HG03378 (cell line): ENCODE results near the gene TNKS1BP1.

Experiments
- ATAC-seq: cut with Tn5 transposase; IDR thresholded peaks from one replicate; pipeline ENCODE4 v1.9.1; 2021; ENCODE audit warnings: mild to moderate bottlenecking, moderate library complexity; ENCODE audit not compliant: unreplicated experiment

TNKS1BP1 gene

DNA sequence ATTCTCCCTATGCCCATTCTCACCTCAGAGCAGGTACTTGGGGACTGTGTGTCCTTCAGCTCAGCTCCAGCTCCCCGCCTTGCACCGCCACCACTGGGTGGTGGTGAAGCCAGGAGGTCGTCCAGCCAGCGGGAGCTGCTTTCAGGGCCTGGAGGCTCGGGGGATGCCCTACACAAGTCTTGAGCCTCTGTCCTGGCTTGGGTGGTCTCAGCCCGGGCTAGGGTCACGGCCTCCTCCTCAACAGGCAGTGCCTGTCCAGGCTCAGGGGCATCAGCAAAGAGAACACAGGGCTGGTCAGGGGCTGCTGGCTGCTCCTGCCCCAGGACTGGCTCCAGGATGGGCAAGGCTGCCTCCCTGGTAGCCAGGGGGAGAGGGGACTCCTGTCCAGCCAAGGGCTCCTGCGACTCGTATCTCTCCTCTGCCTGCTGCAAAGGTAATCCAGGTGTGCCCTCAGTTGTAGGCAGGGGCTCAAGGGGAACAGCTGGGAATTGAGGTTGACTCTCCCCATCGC lies 12.2 kb downstream of the TNKS1BP1 start:
- ATAC-seq, result no peak

- ATAC-seq, result peak; percentile 97
Measured at GRCh38 chr11:57311109-57311936, 13.4 kb downstream of the TNKS1BP1 start.

GRCh38 chr11:57310630-57311086 lies 14.1 kb downstream of the TNKS1BP1 start:
- ATAC-seq, result no peak

DNA sequence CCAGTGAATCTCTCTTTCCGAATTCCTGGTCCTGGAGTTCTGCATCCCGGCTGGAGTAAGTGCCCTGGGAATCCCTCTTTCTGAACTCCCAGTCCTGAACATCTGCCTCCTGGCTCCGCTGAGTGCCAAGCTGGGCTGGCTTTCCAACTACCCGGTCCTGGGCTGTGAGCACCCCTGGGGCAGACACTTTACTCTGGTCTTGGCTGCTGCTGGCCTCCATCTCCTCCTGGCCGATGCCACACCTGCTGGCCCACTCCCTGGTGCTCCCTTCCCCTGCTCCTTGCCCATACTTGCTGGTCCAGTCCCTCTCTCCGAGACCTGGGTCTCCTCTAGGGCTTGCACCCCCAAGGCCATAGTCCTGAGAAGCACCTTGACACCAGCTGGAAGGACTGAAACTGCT lies 14.7 kb downstream of the TNKS1BP1 start:
- ATAC-seq, result no peak

- no peak for ATAC-seq
Measured at GRCh38 chr11:57309106-57310059, 15.4 kb downstream of the TNKS1BP1 start.

DNA sequence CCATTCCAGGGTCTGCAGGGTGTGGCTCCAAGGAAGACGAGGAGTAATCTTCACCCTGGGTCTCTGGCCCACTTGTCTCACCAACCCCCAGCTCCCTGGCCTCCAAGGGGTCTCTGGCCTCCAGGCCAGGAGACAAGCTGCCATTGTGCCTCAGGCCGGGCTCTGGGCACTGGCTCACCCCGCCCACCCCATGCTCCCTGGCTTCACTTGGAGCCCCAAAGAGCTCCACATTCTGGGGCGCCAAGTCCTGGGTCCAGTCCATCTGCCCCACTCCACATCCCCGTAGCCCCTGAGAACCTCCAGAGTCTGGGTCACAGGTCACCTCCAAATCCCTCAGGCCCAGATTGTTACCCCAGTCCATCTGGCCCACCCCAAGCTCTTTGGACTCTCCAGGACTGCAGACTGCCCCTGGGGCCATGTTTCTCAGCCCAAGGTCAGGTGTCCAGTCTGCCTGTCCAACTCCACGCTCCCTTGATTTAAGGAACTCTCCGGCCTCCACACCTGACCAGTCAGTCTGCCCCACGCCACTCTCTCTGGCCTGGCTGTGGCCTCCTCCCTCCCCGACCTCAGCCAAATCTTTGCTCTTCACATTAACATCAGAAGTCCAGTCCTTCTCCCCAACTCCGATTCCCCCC lies 16.2 kb downstream of the TNKS1BP1 start:
- ATAC-seq, result no peak

DNA sequence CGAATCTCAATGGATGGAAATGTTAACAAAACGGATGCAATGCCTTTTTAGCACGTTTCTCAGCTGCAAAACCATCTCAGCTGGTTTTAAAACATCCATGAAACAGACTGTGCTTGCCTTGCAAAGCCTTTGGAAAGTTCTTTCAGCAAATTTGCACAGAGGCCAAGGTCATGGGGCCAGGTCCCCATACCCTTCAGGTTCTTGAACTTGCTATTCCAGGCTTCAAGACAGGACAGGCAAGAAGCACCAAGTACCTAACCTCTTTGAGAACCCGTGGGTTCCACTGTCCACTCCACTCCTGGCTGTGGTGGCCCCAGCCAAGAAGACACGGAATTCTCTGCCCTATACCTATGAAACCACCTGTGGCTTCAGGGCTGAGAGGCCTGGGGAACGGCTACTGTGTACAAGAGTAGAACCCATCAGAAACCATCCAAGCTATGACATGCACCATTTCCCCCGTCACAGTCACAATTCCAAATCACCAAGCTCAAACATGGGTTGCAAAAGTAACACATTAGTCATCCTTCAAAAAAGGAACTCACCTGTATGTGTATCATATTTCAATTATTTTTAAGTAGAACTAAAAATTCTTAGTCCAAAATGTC lies 17.0 kb downstream of the TNKS1BP1 start:
- no peak for ATAC-seq

DNA sequence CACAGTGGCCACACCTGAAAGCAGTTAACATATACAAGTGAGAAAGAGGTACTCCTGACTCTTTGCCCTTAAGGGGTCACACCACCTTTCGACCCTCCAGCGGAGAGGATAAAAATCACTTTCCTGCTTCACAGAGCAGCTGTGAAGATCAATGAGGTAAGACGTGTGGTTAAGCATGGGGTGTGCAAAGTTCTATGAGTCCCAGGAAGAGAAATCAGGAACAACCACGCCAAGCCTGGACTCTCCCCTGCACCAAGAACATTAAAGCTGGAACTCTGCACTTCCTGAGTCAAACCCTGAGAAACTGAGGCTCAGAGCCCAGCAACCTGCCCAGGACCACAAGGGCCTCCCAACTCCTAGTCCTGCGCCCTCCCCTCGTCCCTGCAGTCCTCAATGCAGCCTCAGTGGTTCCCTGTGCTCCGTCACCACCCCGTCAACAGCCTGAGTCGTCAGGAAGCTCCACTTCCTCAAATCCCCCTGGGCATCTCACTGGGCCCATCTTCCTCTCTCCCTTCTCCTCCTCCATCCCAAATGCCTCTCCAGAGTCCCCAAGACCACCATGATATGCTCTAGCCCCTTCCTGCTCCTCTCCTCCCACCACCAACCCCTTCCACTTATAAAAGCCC lies 17.7 kb downstream of the TNKS1BP1 start:
- no peak for ATAC-seq

DNA sequence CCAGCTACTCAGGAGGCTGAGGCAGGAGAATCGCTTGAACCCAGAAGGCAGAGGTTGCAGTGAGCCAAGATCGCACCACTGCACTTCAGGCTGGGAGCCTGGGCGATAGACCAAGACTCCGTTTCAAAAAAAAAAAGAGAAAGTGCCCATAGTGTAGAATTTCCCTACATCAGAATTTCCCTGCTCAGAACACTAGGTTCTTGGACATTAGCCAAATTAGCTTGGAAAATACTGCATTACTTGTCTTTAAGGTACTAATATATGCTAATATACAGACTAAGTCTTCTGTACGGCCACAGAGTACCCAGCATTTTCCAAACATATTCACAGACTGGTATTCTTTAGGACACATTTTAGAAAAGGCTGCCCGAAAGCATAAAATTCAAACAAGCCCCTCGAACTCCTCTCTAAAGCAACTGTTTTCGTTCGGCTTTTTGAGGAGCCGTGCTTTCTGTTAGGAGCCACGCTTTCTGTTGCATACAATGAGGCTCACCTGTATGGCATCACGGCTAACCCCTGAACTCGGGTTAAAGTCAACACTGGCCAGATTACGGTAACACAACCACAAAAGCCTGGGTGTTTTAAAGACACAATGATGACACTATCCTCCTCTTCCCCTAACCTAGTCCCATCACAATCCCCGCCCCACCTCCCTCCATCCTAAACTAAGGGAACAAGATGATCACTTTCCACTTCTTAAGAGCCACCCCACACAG lies 18.4 kb downstream of the TNKS1BP1 start:
- no peak for ATAC-seq

DNA sequence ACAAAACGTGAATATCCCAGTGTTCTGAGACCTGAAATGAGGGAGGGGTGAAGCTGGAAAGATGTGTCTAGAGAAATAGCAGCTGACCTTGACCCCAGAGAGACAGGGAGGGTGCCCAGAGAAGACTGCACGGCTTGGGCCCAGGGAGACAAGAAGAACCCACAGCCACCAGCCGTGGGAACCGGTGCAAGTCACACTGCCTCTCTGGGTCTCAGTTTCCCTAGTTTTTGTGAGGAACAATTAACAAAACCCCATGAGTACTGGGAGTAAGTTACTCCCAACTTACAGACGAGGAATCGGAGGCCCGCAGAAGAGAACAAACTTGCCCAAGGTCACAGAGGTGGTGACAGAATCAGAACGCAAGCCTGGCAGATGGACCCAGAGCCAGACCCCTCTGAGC lies 19.2 kb downstream of the TNKS1BP1 start:
- no peak for ATAC-seq

GRCh38 chr11:57303990-57304579 lies 20.7 kb downstream of the TNKS1BP1 start:
- no peak for ATAC-seq

DNA sequence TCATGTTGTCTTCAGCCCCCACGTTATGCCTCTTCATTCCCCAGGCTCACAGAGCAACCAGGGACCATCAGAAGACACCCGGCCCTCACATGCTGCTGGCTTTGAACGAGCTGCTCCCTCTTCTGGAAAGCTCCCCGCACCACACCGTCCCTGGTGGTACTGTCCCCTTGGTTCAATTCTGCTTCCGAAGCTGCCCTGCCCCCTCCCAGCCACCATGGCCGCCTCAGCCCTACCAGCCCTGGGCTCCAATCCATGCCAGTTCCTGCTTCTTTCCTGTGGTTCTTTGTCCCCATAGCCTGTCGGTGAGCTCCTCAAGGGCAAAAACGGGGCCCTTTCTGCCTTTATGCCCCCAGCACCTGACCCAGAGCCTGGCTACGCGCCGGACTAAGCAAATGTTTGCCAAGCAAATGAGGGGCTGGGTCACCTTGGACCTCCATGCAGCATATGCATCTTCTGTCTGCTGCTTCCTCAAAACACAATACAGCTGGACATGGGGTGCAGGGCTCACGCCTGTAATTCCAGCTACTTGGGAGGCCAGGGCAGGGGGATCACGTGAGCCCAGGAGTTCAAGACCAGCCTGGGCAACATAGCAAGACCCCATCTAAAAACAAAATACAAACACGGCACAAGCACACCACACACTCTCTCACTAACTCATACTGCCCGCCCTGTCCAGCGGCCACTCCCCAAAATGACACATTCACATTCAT lies 21.3 kb downstream of the TNKS1BP1 start:
- ATAC-seq, result no peak

- no peak for ATAC-seq
Measured at GRCh38 chr11:57302489-57302888, 22.3 kb downstream of the TNKS1BP1 start.

DNA sequence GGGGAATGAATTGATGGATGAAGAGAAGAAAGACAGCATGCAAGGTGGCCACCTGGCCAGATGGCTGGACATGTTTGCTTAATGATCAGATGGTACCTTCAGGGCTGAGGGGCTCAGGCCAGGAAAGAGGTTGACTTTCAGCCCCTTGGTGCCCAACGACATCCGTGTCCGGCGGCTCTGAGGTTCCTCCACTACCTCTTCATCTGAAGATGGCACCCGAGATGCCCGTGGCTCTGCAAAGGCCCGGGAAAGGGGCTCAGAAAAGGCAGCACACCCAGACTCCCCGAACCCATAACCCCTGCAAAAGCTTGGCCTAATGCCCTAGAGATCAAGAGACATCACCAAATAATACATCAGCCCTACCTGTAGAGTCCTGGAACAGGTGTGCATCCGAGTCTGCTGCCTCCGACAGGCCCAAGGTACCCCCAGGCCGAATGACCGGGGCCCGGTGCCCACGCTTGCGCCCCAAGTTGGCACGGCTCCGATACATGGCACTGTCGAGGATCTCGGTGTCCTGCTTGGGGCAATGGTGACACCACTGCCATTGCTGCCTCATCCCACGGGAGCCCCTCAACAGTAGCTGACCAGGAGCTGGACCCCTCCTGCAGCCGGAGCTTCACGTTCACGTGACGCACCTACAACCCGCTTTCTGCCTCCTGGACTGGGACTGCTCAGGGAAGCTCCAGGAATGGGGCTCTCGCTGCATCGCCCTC lies 22.9 kb downstream of the TNKS1BP1 start:
- no peak for ATAC-seq

DNA sequence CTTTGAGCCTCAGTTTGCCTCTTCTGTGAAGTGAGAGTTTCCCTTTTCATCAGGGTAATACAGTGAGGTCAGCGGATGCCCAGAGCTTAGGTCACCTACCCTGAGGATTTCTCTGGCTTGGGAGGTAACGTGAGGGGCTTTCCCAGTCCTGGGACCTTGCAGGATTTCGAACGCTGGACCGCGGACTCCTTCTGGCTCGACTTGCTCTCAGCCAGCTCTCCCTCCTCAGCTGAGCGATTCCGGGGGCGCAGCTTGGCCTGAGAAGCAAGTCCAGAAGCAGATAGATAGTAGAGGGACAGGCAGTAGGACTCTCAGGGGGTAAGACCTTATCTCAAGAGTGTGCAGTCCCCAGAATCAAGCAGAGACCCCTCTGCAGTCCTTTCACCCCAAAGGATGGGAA lies 24.0 kb downstream of the TNKS1BP1 start:
- no peak for ATAC-seq

- no peak for ATAC-seq
Measured at GRCh38 chr11:57299150-57299737, 25.5 kb downstream of the TNKS1BP1 start.

- ATAC-seq, result no peak
Measured at GRCh38 chr11:57297221-57297620, 27.5 kb downstream of the TNKS1BP1 start.
